H9 (cell line): ENCODE data around the gene SMIM14. TPM values are rescaled to one million over a fixed set of nuclear protein-coding genes. Genes with fewer than 3 reads are reported as not detected.

Experiments
- DNase-seq: peaks from one replicate; pipeline ENCODE4 v3.0.0-alpha.2; 2017
- H2AFZ ChIP-seq: one replicate; pipeline ENCODE4 v1.6.1; 2013; ENCODE audit warnings: mild to moderate bottlenecking, low read length, control low read depth, moderate library complexity
- H2AK5ac ChIP-seq: 2 replicates; pipeline ENCODE4 v1.6.1; 2013; ENCODE audit warnings: low read length, control low read depth, mixed read lengths; ENCODE audit not compliant: insufficient read length
- H2BK120ac ChIP-seq: one replicate; pipeline ENCODE4 v1.6.1; 2013; ENCODE audit warnings: low read depth, mild to moderate bottlenecking, low read length, control low read depth, inconsistent platforms; ENCODE audit not compliant: poor library complexity, severe bottlenecking
- H2BK12ac ChIP-seq: 2 replicates; pipeline ENCODE4 v1.6.1; 2013; ENCODE audit warnings: low read length, control low read depth, mixed read lengths, low read depth; ENCODE audit not compliant: insufficient read length
- H2BK15ac ChIP-seq: 2 replicates; pipeline ENCODE4 v1.6.1; 2013; ENCODE audit warnings: low read depth, low read length, control low read depth
- H2BK20ac ChIP-seq: one replicate; pipeline ENCODE4 v1.6.1; 2013; ENCODE audit warnings: low read depth, mild to moderate bottlenecking, low read length, control low read depth, inconsistent platforms; ENCODE audit not compliant: poor library complexity, severe bottlenecking
- H2BK5ac ChIP-seq: 2 replicates; pipeline ENCODE4 v1.6.1; 2013; ENCODE audit warnings: low read length, control low read depth, mixed read lengths; ENCODE audit not compliant: insufficient read length
- H3K14ac ChIP-seq: 2 replicates; pipeline ENCODE4 v1.6.1; 2013; ENCODE audit warnings: low read length, control low read depth; ENCODE audit not compliant: insufficient read depth
- H3K18ac ChIP-seq: 2 replicates; pipeline ENCODE4 v1.6.1; 2013; ENCODE audit warnings: low read depth, mild to moderate bottlenecking, mixed read lengths, low read length, control low read depth; ENCODE audit not compliant: insufficient read length
- H3K23ac ChIP-seq: 2 replicates; pipeline ENCODE4 v1.6.1; 2013; ENCODE audit warnings: low read length, control low read depth, mixed read lengths, low read depth; ENCODE audit not compliant: insufficient read length
- H3K23me2 ChIP-seq: 2 replicates; pipeline ENCODE4 v1.6.1; 2013; ENCODE audit warnings: low read depth, mild to moderate bottlenecking, mixed read lengths, low read length, control low read depth; ENCODE audit not compliant: insufficient read length, poor library complexity, severe bottlenecking
- H3K27ac ChIP-seq: 2 replicates; pipeline ENCODE4 v1.5.1; 2013; ENCODE audit warnings: low read length, control low read depth, mixed read lengths, low read depth; ENCODE audit not compliant: insufficient read length
- H3K27me3 ChIP-seq: 2 replicates; pipeline ENCODE4 v1.6.1; 2013; ENCODE audit warnings: low read length, control low read depth, inconsistent platforms; ENCODE audit not compliant: insufficient read depth
- H3K4ac ChIP-seq: 2 replicates; pipeline ENCODE4 v1.6.1; 2013; ENCODE audit warnings: low read depth, mild to moderate bottlenecking, control low read depth, inconsistent platforms, low read length, moderate library complexity
- H3K4me1 ChIP-seq: 2 replicates; pipeline ENCODE4 v1.6.1; 2013; ENCODE audit warnings: low read length, control low read depth, inconsistent platforms; ENCODE audit not compliant: insufficient read depth
- H3K4me2 ChIP-seq: 2 replicates; pipeline ENCODE4 v1.6.1; 2013; ENCODE audit warnings: low read length, control low read depth, mixed read lengths; ENCODE audit not compliant: insufficient read length, insufficient read depth
- H3K56ac ChIP-seq: 2 replicates; pipeline ENCODE4 v1.6.1; 2013; ENCODE audit warnings: low read depth, mild to moderate bottlenecking, mixed read lengths, low read length, control low read depth; ENCODE audit not compliant: insufficient read length
- H3K79me1 ChIP-seq: 2 replicates; pipeline ENCODE4 v1.6.1; 2013; ENCODE audit warnings: low read depth, mild to moderate bottlenecking, moderate library complexity, low read length, control low read depth, inconsistent platforms; ENCODE audit not compliant: insufficient read depth, poor library complexity, severe bottlenecking
- H3K79me2 ChIP-seq: 2 replicates; pipeline ENCODE4 v1.6.1; 2013; ENCODE audit warnings: low read length, control low read depth, inconsistent platforms; ENCODE audit not compliant: insufficient read depth
- H3K9ac ChIP-seq: 2 replicates; pipeline ENCODE4 v1.6.1; 2013; ENCODE audit warnings: low read length, control low read depth, mixed read lengths; ENCODE audit not compliant: insufficient read length; ENCODE audit errors: extremely low read depth
- H3K9me3 ChIP-seq: one replicate; pipeline ENCODE4 v1.6.1; 2013; ENCODE audit warnings: low read depth, low read length, inconsistent platforms; ENCODE audit not compliant: control insufficient read depth
- H3T11ph ChIP-seq: one replicate; pipeline ENCODE4 v1.6.1; 2013; ENCODE audit warnings: mild to moderate bottlenecking, low read length, control low read depth, inconsistent platforms
- H4K20me1 ChIP-seq: one replicate; pipeline ENCODE4 v1.6.1; 2013; ENCODE audit not compliant: control insufficient read depth, insufficient read length, insufficient read depth
- H4K5ac ChIP-seq: 2 replicates; pipeline ENCODE4 v1.6.1; 2013; ENCODE audit warnings: low read depth, mild to moderate bottlenecking, mixed read lengths, low read length, control low read depth; ENCODE audit not compliant: insufficient read length
- H4K8ac ChIP-seq: replicated peaks from 2 replicates; pipeline ENCODE4 v1.6.1; 2013; ENCODE audit warnings: low read length, control low read depth, mixed read lengths, low read depth; ENCODE audit not compliant: insufficient read length
- H4K91ac ChIP-seq: 2 replicates; pipeline ENCODE4 v1.6.1; 2013; ENCODE audit warnings: low read depth, mild to moderate bottlenecking, moderate library complexity, mixed read lengths, low read length, control low read depth; ENCODE audit not compliant: insufficient read length
- H3K27ac Mint-ChIP-seq, 3 experiments: 2 replicates in 2 of 3; 3 replicates in 1 of 3; pipeline ENCODE4 v1.8.0; 2020 to 2021; ENCODE audit warnings: mixed read lengths in 3 of 3, mild to moderate bottlenecking in 1 of 3, moderate library complexity in 1 of 3
- H3K27me3 Mint-ChIP-seq: 2 replicates; pipeline ENCODE4 v1.8.0; 2021; ENCODE audit warnings: low read depth, mild to moderate bottlenecking, moderate library complexity, mixed read lengths
- H3K36me3 Mint-ChIP-seq, 3 experiments: 2 replicates in 2 of 3; 3 replicates in 1 of 3; pipeline ENCODE4 v1.8.0; 2020 to 2021; ENCODE audit warnings: low read depth in 3 of 3, mixed read lengths in 3 of 3; ENCODE audit not compliant: insufficient read depth in 1 of 3
- H3K4me1 Mint-ChIP-seq, 2 experiments: 2 replicates each; pipeline ENCODE4 v1.8.0; 2020; ENCODE audit warnings: mixed read lengths in 2 of 2
- H3K4me3 Mint-ChIP-seq, 2 experiments: 2 replicates in 1 of 2; 3 replicates in 1 of 2; pipeline ENCODE4 v1.8.0; 2020 to 2021; ENCODE audit warnings: mild to moderate bottlenecking in 2 of 2, mixed read lengths in 2 of 2, moderate library complexity in 1 of 2
- H3K9me3 Mint-ChIP-seq, 2 experiments: 2 replicates in 1 of 2; 3 replicates in 1 of 2; pipeline ENCODE4 v1.8.0; 2020; ENCODE audit warnings: mild to moderate bottlenecking in 2 of 2, mixed read lengths in 2 of 2, moderate library complexity in 1 of 2
- CTCF ChIP-seq: fragments of 200-600 bp; sonication (generic); conservative IDR thresholded peaks from 3 replicates; pipeline ENCODE4 v1.8.0; 2021; ENCODE audit warnings: antibody characterized with exemption, mild to moderate bottlenecking
- WGBS: extraction: QIAGEN DNeasy Blood & Tissue Kit; methylation state at CpG from one replicate; pipeline ENCODE4 v1.1.7; 2013; ENCODE audit warnings: missing lambda C conversion rate, low lambda C conversion rate, mixed read lengths; ENCODE audit not compliant: insufficient read length; ENCODE audit errors: extremely low coverage; 5-methylcytosine and 5-hydroxymethylcytosine counted together
- total RNA-seq: library from RNA; stranded (reverse); gene quantifications from 2 replicates; pipeline ENCODE4 v1.2.1, GENCODE V29; 2021

Gene SMIM14
- total RNA-seq, 1 experiment from 2014 or later, result 19.4 TPM

DNA sequence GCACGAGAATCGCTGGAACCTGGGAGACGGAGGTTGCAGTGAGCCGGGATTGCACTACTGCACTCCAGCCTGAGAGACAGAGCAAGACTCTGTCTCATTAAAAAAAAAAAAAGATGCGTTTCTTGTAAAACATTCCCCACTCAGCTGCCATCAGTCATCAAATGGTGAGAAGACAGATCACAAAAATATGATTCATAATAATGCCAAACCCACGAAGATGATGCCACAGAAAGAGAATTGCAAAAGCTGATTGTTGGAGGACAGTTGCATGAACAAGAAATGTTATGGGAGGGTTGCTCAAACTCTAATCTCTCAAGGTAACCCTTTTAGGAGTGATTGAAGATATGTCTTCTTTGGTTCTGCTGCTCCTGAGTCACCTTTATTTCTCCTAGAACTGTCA lies 21.4 kb upstream of the SMIM14 start:
- Mint-ChIP-seq H3K4me3 (no peak overlapping the region), H3K4me1 (no peaks in the 10 kb centered on the region), H3K27ac (no peak overlapping the region; a peak in 1 of 7 replicates), H3K27me3 (no peaks in the 10 kb centered on the region), H3K36me3 (peaks cover 0 to 5% (median 0%) of the 10 kb centered on the region in 3 experiments; a peak in 1 of 7 replicates), H3K9me3 (no peaks in the 10 kb centered on the region)
- no peaks in the 10 kb centered on the region for H3K4me1 ChIP-seq
- no peaks in the 10 kb centered on the region for H3K9me3 ChIP-seq
- no peak for TF ChIP-seq CTCF
- H2BK5ac ChIP-seq, result no peak overlapping the region
- no peak overlapping the region for H2BK20ac ChIP-seq
- H3K23ac ChIP-seq, result no peak overlapping the region
- H3K9ac ChIP-seq, result no peak overlapping the region
- H4K91ac ChIP-seq, result no peak overlapping the region
- no peak overlapping the region for H3K14ac ChIP-seq
- no peak overlapping the region for H3T11ph ChIP-seq
- no peak for DNase-seq
- H3K79me1 ChIP-seq, result no peaks in the 10 kb centered on the region
- no peak overlapping the region for H2AK5ac ChIP-seq
- no peak overlapping the region for H3K18ac ChIP-seq
- no peaks in the 10 kb centered on the region for H3K79me2 ChIP-seq
- no peak overlapping the region for H4K8ac ChIP-seq
- H2AFZ ChIP-seq, result no peak overlapping the region
- no CpG with 5 or more reads among the region's 6 CpGs for WGBS
- H4K20me1 ChIP-seq, result no peaks in the 10 kb centered on the region
- H3K4me2 ChIP-seq, result no peak overlapping the region
- H3K4ac ChIP-seq, result no peak overlapping the region
- H3K23me2 ChIP-seq, result no peaks in the 10 kb centered on the region
- no peak overlapping the region for H2BK12ac ChIP-seq
- no peak overlapping the region for H2BK120ac ChIP-seq
- no peak overlapping the region for H3K27ac ChIP-seq
- H3K27me3 ChIP-seq, result no peaks in the 10 kb centered on the region
- no peak overlapping the region for H3K56ac ChIP-seq
- H4K5ac ChIP-seq, result no peak overlapping the region
- H2BK15ac ChIP-seq, result no peak overlapping the region
